ENCODE data around the gene SLC26A6.

GRCh38 chr3:48625600-48625999 lies 9.7 kb downstream of the SLC26A6 start:
- no peak for TF ChIP-seq CTCF (IDR thresholded peaks at IDR 0.05)
- no peak for TF ChIP-seq POLR2A (IDR thresholded peaks at IDR 0.05)
